HFFc6 (cell line): ENCODE results near the gene PTX3. TPM values are rescaled to one million over a fixed set of nuclear protein-coding genes. Genes with fewer than 3 reads are reported as not detected.

Experiments used
- DNase-seq: peaks from one replicate; pipeline ENCODE4 v3.0.0-alpha.2; 2018
- H3K27ac Mint-ChIP-seq: 2 replicates; pipeline ENCODE4 v1.8.0; 2020; ENCODE audit warnings: mild to moderate bottlenecking, mixed read lengths
- H3K27me3 Mint-ChIP-seq: 2 replicates; pipeline ENCODE4 v1.8.0; 2021; ENCODE audit warnings: mild to moderate bottlenecking, moderate library complexity, mixed read lengths; ENCODE audit not compliant: insufficient read depth
- H3K36me3 Mint-ChIP-seq: 2 replicates; pipeline ENCODE4 v1.8.0; 2021; ENCODE audit warnings: low read depth, mixed read lengths
- H3K4me1 Mint-ChIP-seq: 2 replicates; pipeline ENCODE4 v1.8.0; 2020; ENCODE audit warnings: low read depth, mixed read lengths
- H3K4me3 Mint-ChIP-seq: 2 replicates; pipeline ENCODE4 v1.8.0; 2020; ENCODE audit warnings: mild to moderate bottlenecking, moderate library complexity, mixed read lengths
- H3K9me3 Mint-ChIP-seq: 2 replicates; pipeline ENCODE4 v1.8.0; 2020; ENCODE audit warnings: mild to moderate bottlenecking, mixed read lengths
- total RNA-seq, 6 experiments: library from RNA; stranded (reverse); fragmentation: NEBNext Ultra II Directional; extraction: Animal tissue kit (Norgen Biotek cat#: 25700); gene quantifications; 2 replicates in 1 of 6; 3 replicates in 5 of 6; pipeline ENCODE4 v1.2.3, GENCODE V29; 2021
- TF ChIP-seq, protein P1 (sequence below): fragments of 200-600 bp; sonication (generic); IDR thresholded peaks from 2 replicates; pipeline ENCODE4 v1.5.0; 2021; ENCODE audit warnings: antibody characterized with exemption, mild to moderate bottlenecking

Gene PTX3
- total RNA-seq, 6 experiments from 2014 or later, result 21.0 to 45.4 (median 44.5) TPM

GRCh38 chr3:157420606-157421130, 16.0 kb upstream of the PTX3 start:
- H3K4me1 Mint-ChIP-seq, result peaks cover 69% of the 10 kb centered on the region
- no peak overlapping the region for H3K4me3 Mint-ChIP-seq
- 0 out of 2 replicates have a peak overlapping the region, but pooled peaks have one; percentile 34 for H3K27ac Mint-ChIP-seq
- no peak for DNase-seq
- peaks cover 60% of the 10 kb centered on the region for H3K36me3 Mint-ChIP-seq
- H3K9me3 Mint-ChIP-seq, result no peaks in the 10 kb centered on the region; the same call in 1 of the 2 replicates
- TF ChIP-seq, protein P1, sequence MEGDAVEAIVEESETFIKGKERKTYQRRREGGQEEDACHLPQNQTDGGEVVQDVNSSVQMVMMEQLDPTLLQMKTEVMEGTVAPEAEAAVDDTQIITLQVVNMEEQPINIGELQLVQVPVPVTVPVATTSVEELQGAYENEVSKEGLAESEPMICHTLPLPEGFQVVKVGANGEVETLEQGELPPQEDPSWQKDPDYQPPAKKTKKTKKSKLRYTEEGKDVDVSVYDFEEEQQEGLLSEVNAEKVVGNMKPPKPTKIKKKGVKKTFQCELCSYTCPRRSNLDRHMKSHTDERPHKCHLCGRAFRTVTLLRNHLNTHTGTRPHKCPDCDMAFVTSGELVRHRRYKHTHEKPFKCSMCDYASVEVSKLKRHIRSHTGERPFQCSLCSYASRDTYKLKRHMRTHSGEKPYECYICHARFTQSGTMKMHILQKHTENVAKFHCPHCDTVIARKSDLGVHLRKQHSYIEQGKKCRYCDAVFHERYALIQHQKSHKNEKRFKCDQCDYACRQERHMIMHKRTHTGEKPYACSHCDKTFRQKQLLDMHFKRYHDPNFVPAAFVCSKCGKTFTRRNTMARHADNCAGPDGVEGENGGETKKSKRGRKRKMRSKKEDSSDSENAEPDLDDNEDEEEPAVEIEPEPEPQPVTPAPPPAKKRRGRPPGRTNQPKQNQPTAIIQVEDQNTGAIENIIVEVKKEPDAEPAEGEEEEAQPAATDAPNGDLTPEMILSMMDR, result no peak
- no peaks in the 10 kb centered on the region for H3K27me3 Mint-ChIP-seq

GRCh38 chr3:157423337-157423736, 13.3 kb upstream of the PTX3 start:
- Mint-ChIP-seq H3K36me3 (peaks cover 75% of the 10 kb centered on the region), H3K27ac (peak overlapping the region; percentile 73), H3K27me3 (no peaks in the 10 kb centered on the region), H3K4me1 (peaks cover 50% of the 10 kb centered on the region), H3K4me3 (peak overlapping the region; percentile 32; the same call in 1 of the 2 replicates), H3K9me3 (no peaks in the 10 kb centered on the region; the same call in 1 of the 2 replicates)
- DNase-seq, result peak; percentile 59
- TF ChIP-seq, protein P1, result no peak

DNA sequence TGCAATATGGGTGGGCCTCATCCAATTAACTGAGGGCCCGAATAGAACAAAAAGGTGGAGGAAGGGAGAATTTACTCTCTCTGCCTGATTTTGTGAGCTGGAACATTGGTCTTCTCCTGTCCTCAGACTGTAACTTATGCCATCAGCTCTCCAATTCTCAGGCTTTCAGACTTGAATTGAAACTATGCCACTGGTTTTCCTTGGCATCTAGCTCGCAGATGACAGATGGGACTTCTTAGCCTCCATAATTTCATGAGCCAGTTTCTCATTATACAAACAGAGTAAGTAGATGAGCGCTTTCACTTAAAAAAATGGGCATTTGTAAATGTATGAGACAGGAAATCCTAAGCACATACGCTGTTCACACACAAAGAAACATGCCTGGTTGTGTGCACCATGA, 8.7 kb upstream of the PTX3 start:
- DNase-seq, result no peak
- H3K4me1 Mint-ChIP-seq, result peaks cover 47% of the 10 kb centered on the region
- H3K4me3 Mint-ChIP-seq, result no peak overlapping the region
- H3K27me3 Mint-ChIP-seq, result no peaks in the 10 kb centered on the region
- peaks cover 40% of the 10 kb centered on the region for H3K36me3 Mint-ChIP-seq
- H3K27ac Mint-ChIP-seq, result no peak overlapping the region
- TF ChIP-seq, protein P1, result no peak
- no peaks in the 10 kb centered on the region; the same call in 1 of the 2 replicates for H3K9me3 Mint-ChIP-seq

- H3K9me3 Mint-ChIP-seq, result no peaks in the 10 kb centered on the region; the same call in 1 of the 2 replicates
- H3K36me3 Mint-ChIP-seq, result peaks cover 37% of the 10 kb centered on the region
- no peak overlapping the region; the same call in 1 of the 2 replicates for H3K27ac Mint-ChIP-seq
- DNase-seq, result no peak
- no peaks in the 10 kb centered on the region for H3K27me3 Mint-ChIP-seq
- TF ChIP-seq, protein P1, result no peak
- H3K4me1 Mint-ChIP-seq, result peaks cover 37% of the 10 kb centered on the region
- no peak overlapping the region for H3K4me3 Mint-ChIP-seq
Measured at GRCh38 chr3:157428853-157429252, 7.8 kb upstream of the PTX3 start.

DNA sequence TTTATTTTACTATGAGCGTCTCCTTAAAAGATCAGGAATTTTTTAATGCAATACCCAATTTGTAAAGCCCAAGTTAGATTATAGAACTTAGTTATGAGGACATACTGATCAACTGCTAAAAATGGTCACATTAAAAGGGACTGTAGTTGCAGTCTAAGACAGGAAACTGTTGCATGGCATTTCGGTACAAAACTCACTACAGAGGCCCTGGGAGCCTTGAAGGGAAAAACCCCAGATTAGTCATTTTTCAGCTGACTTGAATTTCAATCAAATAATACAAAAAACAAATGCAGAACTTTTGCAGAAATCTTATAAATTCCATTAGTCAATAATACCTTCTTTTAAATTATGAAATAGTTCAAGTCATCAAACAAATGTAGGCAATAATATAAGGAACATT, 6.9 kb upstream of the PTX3 start:
- H3K9me3 Mint-ChIP-seq, result no peaks in the 10 kb centered on the region; the same call in 1 of the 2 replicates
- TF ChIP-seq, protein P1, result no peak
- H3K27ac Mint-ChIP-seq, result peak overlapping the region; percentile 48
- peaks cover 28% of the 10 kb centered on the region for H3K36me3 Mint-ChIP-seq
- H3K4me3 Mint-ChIP-seq, result no peak overlapping the region
- peaks cover 29% of the 10 kb centered on the region for H3K4me1 Mint-ChIP-seq
- no peak for DNase-seq
- H3K27me3 Mint-ChIP-seq, result no peaks in the 10 kb centered on the region
